HepG2 (cell line): Measurements from ENCODE around the gene PRDM15. TPM values are rescaled to one million over a fixed set of nuclear protein-coding genes. Genes with fewer than 3 reads are reported as not detected.

Source experiments
- CHD4 ChIP-seq: fragments of 200-600 bp; sonication (generic); IDR thresholded peaks from 2 replicates; pipeline ENCODE4 v1.7.0; 2017; ENCODE audit warnings: mild to moderate bottlenecking, low read length, borderline replicate concordance
- SMAD3 ChIP-seq: sonication (generic); formaldehyde crosslinking; IDR thresholded peaks from 2 replicates; pipeline ENCODE4 v1.4.0; 2020; ENCODE audit warnings: missing genetic modification reagents
- STAG1 ChIP-seq: sonication (generic); formaldehyde crosslinking; IDR thresholded peaks from 2 replicates; pipeline ENCODE4 v1.4.0; 2020; ENCODE audit warnings: missing genetic modification reagents
- ZNF687 ChIP-seq: sonication (generic); formaldehyde crosslinking; IDR thresholded peaks from 2 replicates; pipeline ENCODE4 v1.5.1; 2020; ENCODE audit warnings: mild to moderate bottlenecking, missing genetic modification reagents, moderate library complexity
- polyA plus RNA-seq, 8 experiments: library from polyadenylated mRNA; depleted of rRNA in 3 of 8; stranded (reverse) in 7 of 8; unstranded in 1 of 8; fragments of >200 nt; fragmentation: Illumina TruSeq in 4 of 8; extraction: Trizol in 4 of 8; gene quantifications; 2 replicates each; pipeline versions ENCODE4 v1.2.1 to v1.2.3, GENCODE V29; 2011 to 2016; ENCODE audit warnings: low read depth in 4 of 8, missing spikeins in 1 of 8, mixed read lengths in 1 of 8; ENCODE audit not compliant: insufficient read depth in 1 of 8
- total RNA-seq, 5 experiments: library from RNA; depleted of rRNA; stranded (reverse); fragments of >200 nt; fragmentation: Illumina TruSeq; extraction: Trizol; gene quantifications; 2 replicates each; pipeline ENCODE4 v1.2.3, GENCODE V29; 2016; ENCODE audit warnings: low read depth in 1 of 5
- TF ChIP-seq, protein P1 (sequence below), 2 experiments: sonication (generic) in 1 of 2; formaldehyde crosslinking in 1 of 2; IDR thresholded peaks; 2 replicates each; pipeline versions ENCODE4 v1.6.1 to v1.9.0; 2014 to 2022; ENCODE audit warnings: antibody characterized with exemption in 1 of 2, borderline replicate concordance in 1 of 2, inconsistent platforms in 1 of 2, low read depth in 1 of 2, missing genetic modification reagents in 1 of 2

Gene PRDM15
- total and polyA plus RNA-seq, 2 of the 13 experiments (the other 11 are each of a cell fraction or from before 2014, with no cell fraction given): 4.0 to 6.9 TPM

DNA sequence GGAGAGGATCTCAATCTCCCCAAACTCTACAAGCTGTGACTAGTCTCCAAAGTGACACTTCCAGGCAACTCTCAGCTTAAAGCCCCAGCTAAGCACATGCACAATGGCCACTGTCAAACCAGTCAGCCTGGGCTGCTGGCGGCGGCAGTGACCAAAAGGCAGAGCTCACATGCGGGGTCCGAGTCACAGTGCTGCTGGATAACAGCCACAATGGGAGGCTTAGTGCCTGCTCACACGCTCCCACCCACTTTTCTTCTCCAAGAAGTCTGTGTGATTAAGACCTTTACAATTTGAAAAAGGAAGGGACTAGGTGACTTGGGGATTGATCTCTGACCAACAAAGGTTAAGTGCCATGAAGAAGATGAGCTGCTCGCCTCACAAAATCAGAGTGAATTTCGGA lies 129.1 kb downstream of the PRDM15 start (continued):
- peak; percentile 9 for TF ChIP-seq ZNF687 (CRISPR knock-in tag)
- TF ChIP-seq STAG1: no peak
- TF ChIP-seq SMAD3 (CRISPR knock-in tag): no peak
- TF ChIP-seq, protein P1, sequence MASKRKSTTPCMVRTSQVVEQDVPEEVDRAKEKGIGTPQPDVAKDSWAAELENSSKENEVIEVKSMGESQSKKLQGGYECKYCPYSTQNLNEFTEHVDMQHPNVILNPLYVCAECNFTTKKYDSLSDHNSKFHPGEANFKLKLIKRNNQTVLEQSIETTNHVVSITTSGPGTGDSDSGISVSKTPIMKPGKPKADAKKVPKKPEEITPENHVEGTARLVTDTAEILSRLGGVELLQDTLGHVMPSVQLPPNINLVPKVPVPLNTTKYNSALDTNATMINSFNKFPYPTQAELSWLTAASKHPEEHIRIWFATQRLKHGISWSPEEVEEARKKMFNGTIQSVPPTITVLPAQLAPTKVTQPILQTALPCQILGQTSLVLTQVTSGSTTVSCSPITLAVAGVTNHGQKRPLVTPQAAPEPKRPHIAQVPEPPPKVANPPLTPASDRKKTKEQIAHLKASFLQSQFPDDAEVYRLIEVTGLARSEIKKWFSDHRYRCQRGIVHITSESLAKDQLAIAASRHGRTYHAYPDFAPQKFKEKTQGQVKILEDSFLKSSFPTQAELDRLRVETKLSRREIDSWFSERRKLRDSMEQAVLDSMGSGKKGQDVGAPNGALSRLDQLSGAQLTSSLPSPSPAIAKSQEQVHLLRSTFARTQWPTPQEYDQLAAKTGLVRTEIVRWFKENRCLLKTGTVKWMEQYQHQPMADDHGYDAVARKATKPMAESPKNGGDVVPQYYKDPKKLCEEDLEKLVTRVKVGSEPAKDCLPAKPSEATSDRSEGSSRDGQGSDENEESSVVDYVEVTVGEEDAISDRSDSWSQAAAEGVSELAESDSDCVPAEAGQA (IDR thresholded peaks at IDR 0.05; ENCODE audit: low read depth): no peak
- TF ChIP-seq, protein P1 (CRISPR knock-in tag; IDR thresholded peaks at IDR 0.05; ENCODE audit: borderline replicate concordance): no peak
- TF ChIP-seq CHD4: 0 out of 2 replicates have a peak, but pooled peaks have one; percentile 47
